ENCODE data around the gene PIP5K1C.
"Not testable (repeated sequence)": the region's sequence is repeated elsewhere in the genome, so short reads cannot be mapped to it uniquely, and the experiment has no call there.

The PIP5K1C gene

GRCh38 chr19:3644351-3645066 is 55.8 kb downstream of the PIP5K1C start:
- DNase-seq (ENCODE audit: low read depth): no peak

DNA sequence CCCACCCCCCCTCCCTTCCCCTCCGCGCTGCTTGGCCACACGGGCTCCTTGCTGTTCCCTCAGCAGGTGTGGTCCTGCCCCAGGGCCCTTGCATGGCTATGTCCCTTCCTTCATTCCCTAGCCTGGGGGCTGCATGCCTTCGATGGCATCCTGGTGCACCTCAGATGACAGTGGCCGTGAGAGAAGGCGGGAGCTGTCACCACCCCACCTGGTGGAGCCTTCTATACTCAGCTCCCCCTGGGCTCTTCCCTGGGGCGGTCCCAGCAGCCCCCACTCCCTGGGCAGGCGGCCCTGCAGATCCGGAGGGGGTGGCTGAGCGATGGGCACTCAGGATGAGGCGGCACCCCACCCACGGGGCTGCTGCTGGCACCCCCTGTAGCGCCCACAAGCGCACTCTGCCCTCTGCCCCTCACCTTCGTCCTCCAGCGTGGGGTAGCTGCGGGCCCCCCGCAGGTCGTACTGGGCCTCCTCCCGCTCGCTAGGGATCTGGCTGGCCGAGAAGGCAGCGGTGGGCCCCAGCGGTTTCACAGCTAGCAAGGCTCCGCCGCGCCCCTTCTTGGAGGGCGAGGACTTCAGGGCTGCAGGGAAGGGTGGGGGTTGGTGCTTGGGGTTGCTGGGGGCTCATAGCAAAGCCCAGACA is 56.5 kb downstream of the PIP5K1C start:
- no peak for DNase-seq (ENCODE audit: low read depth)

GRCh38 chr19:3642987-3643673 is 57.1 kb downstream of the PIP5K1C start:
- DNase-seq (ENCODE audit: low read depth): no peak

GRCh38 chr19:3642296-3642695 is 58.0 kb downstream of the PIP5K1C start:
- no peak for DNase-seq (ENCODE audit: low read depth)

DNA sequence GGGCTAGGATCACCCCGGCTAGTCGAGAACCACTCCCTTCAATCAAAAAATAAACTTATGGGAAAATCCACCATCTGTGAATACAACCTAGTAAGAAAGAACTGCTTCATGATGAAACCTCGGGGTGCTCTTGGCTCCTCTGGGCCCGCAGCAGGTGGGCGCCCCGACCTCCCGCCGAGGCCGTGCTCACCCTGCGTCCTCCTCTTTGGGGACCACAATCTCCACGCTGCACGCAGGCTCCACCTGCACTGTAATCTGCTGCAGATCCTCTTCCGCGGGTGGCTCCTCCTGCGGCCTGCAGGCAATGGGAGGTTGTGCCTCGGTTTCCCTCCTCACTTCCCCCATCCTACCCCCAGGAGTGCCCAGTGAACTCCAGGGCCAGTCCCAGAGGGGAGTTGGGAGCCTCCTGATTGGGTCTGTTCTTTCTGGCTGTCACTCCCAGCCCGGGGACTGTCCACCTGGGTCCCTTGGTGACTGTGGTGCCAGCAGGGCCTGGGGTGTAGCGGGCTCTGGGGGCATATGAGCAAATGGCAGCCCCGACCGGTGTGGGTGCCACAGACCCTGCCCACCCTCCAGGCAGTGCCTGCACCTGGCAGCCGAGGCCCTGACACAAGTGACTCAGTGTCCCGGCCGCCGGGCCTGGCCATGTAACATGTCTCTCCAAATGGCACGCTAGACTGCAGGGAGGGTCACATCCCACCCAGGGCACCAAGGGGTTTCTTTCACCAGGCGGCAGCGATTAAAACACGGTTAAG is 58.6 kb downstream of the PIP5K1C start:
- no peak for DNase-seq (ENCODE audit: low read depth)

- no peak for DNase-seq (ENCODE audit: low read depth)
Measured at GRCh38 chr19:3639479-3639878, 60.8 kb downstream of the PIP5K1C start.

- no peak for DNase-seq (ENCODE audit: low read depth)
Measured at GRCh38 chr19:3638208-3639193, 61.8 kb downstream of the PIP5K1C start.

- DNase-seq (ENCODE audit: low read depth): no peak
Measured at GRCh38 chr19:3637621-3638020, 62.6 kb downstream of the PIP5K1C start.

DNA sequence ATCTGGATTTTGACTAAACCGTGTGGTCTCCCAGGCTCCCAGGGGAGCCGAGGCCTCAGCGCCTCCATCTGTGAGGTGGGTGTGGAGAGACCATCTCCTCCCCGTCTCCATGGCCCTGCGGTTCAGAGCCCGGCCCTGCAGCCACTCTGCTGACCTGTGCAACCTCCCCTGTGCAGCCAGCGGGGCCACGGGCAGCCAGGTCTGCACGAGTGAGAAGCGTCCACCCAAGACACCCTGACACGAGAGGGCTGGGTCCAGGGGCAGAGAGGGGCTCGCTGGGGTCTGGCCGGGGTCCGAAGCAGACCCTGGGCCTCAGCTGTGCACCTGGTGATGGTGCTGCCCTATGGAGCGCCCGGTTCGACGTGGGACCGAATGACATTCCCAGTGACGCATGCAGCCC is 63.3 kb downstream of the PIP5K1C start:
- no peak for DNase-seq (ENCODE audit: low read depth)

- DNase-seq (ENCODE audit: low read depth): no peak
Measured at GRCh38 chr19:3636506-3636905, 63.8 kb downstream of the PIP5K1C start.

- no peak for DNase-seq (ENCODE audit: low read depth)
Measured at GRCh38 chr19:3634496-3635045, 65.7 kb downstream of the PIP5K1C start.

GRCh38 chr19:3633559-3633988 is 66.7 kb downstream of the PIP5K1C start:
- DNase-seq (ENCODE audit: low read depth): no peak

DNA sequence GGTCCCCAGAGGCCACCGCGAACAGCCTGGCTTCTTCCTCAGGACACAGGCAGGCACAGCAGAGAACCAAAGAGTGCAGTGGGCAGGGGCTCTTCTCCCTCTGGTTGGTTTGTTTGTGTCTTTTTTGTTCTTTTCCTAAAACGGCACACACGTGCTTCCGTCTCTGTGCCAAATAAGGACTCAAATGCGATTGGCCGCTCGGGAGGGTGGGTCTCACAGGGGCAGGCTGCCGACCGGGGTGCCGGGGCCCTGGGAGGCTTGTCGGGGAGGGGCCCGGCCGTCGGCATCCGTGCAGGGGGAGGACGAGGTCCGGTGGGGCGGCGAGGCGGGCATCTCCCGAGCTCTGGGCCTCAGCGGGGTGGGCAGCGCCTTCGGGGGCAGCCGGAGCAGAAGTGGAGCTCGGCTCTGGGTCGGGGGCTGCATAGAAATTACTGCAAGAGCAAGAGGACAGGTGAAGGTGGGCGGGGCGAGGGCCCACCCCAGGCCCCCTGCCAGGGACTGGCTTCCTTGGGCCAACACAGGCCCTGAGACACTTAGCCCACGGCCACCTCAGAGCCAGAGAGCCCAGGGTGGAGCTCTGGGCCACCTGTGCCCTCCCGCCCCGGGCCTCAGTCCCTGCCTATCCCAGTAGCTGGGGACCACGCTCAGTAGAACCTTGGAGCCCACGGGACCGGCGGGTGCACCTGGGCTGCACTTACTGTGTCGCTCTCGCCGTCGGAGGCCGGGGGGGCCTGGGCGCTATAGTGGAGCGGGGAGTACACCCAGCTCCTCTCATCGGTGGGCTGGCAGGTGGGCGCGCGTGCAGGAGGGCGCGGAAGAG is 67.3 kb downstream of the PIP5K1C start:
- DNase-seq (ENCODE audit: low read depth): no peak

- no peak for DNase-seq (ENCODE audit: low read depth)
Measured at GRCh38 chr19:3632098-3632497, 68.2 kb downstream of the PIP5K1C start.

GRCh38 chr19:3631053-3631861 is 69.0 kb downstream of the PIP5K1C start:
- DNase-seq (ENCODE audit: low read depth): no peak

GRCh38 chr19:3628766-3629165 is 71.5 kb downstream of the PIP5K1C start:
- DNase-seq (ENCODE audit: low read depth): not testable (repeated sequence)

- DNase-seq (ENCODE audit: low read depth): no peak
Measured at GRCh38 chr19:3627351-3627723, 72.9 kb downstream of the PIP5K1C start.

DNA sequence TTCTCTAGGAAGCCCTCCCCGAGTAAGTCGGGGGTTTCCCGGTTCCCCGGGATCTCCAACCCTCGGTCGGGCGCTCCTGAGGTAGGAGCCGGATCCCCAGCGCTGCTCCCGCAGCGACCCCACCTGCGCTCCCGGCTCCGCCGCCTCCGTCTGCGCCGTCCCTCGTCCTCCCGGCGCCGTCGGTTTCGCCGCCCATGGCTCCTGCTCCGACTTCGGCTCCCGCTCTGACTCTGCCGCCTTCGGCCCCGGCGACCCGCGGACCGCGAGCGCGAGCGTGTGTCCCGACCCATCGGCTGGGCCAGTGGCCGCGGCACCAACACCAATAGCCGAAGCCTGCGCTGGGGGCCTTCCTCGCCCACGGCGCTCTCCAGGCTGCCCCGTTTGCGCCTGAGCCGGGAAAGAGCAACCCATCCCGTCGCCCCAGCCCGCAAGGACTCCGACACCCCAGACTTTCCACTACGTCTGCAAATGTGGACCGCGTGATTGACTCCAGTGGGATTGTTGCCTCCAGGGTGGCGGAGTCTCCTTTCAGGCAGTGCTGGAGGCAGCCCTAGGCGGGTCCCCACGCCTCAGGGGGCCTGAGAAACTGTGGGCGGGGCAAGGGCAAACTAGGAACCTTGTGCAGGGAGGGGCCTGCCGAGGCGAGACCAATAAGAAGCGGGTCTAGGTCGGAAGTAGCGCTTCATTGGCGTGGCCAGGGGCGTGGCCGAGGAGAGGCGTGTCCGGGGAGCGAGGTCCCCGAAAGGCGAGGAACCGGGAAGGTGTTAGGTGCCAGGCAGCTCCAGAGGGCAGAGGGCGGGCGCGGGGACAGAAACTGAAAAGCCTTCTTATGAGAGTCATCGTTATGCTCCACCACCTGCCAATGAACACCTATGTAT is 73.6 kb downstream of the PIP5K1C start, which contains the start of gene CACTIN:
Gene CACTIN (minus strand): TSS at position 318 of the 878 bp plus-strand sequence. CDS start 28 bp downstream, at position 290.
- DNase-seq (ENCODE audit: low read depth): peak; percentile 98
